ENCODE data around the gene KLHL11.
"Not testable (repeated sequence)": the region's sequence is repeated elsewhere in the genome, so short reads cannot be mapped to it uniquely, and the experiment has no call there.

KLHL11 gene

DNA sequence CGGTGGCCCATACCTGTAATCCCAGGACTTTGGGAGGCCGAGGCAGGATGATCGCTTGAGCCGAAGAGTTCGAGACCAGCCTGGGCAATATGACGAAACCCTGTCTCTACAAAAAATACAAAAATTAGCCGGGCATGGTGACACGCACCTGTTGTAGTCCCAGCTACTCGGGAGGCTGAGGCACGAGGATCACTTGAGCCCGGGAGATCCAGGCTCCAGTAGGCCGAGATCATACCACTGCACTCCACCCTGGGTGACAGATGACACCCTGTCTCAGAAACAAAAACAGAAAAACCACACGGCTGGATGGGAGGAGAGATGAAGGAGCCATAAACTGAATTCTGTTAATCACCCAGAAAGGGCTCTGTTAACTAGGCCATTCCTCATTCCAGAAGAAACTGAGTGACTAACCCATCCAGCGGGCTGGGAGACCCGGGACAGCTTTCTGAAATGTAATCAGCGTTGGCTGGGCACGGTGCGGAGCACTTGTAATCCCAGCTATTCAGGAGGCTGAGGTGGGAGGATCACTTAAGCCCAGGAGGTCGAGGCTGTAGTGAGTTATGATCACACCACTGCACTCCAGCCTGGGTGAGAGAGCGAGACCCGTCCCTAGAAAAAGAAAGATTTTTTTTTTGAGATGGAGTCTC, 28.6 kb downstream of the KLHL11 start:
- no peak overlapping the region for H3K9ac ChIP-seq
- H3K79me2 ChIP-seq: no peaks in the 10 kb centered on the region
- no peak for TF ChIP-seq CTCF (IDR thresholded peaks at IDR 0.05)
- H3K4me3 ChIP-seq (ENCODE audit: low read depth, low read length): peak overlapping the region; percentile 77
- H3K27ac ChIP-seq: no peak overlapping the region
- no peaks in the 10 kb centered on the region for H3K27me3 ChIP-seq (ENCODE audit: control insufficient read depth, insufficient read depth, low read length)
- H3K4me2 ChIP-seq (ENCODE audit: low read length): peak overlapping the region; percentile 97
- H3K9me3 ChIP-seq (ENCODE audit: control insufficient read depth, low read length): no peaks in the 10 kb centered on the region
- H2AFZ ChIP-seq: peak overlapping the region; percentile 89
- no peaks in the 10 kb centered on the region for H3K4me1 ChIP-seq
- no peaks in the 10 kb centered on the region for H3K36me3 ChIP-seq (ENCODE audit: control insufficient read depth, insufficient read depth, low read length)

DNA sequence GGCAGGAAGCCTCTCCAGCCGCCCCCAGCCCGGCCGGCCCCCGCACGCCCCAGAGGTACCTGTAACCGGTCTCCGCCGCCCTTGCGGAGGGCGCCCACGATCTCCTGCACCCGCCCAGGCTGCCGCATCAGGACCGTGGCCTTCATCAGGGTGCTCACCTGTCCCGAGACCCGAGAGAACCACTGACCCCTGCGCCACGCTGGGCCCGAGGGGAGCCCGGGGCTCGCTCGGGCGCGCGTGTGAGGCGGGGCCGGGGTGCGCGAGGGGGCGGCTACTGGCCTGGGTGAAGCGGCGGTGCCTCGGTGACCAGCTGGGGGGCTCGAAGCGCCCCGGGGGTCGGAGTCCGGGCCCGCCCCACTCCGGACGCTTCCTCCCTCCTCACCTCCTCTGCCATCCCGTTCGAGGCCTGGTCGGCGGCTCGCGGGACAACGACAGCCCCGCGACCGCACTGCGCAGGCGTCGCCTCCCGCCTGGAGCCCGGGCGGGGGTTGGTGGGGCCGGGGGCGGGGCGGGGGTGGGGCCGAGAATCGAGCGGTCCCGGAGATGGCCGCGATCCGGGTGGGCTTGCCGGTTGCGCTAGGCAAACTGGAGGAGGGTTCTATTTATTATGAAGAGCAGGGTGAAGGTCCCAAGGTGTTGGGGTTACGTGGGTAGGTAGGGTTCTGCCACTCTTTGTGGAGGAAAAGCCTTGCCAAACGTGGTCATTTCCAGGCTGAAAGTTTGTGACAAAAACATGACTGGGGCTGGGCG, 29.2 kb downstream of the KLHL11 start, which contains the start of gene NT5C3B:
Gene NT5C3B (minus strand): TSS at position 433 of the 750 bp plus-strand sequence. CDS start 39 bp downstream, at position 394.
- no peak for TF ChIP-seq CTCF (IDR thresholded peaks at IDR 0.05)
- Histone ChIP-seq H3K4me3 (ENCODE audit: low read depth, low read length) (peak within 1 kb of the TSS; percentile 77), H3K9ac (peak within 1 kb of the TSS; percentile 78), H3K27me3 (ENCODE audit: control insufficient read depth, insufficient read depth, low read length) (no peaks in the 10 kb centered on the region), H3K9me3 (ENCODE audit: control insufficient read depth, low read length) (no peaks in the 10 kb centered on the region), H2AFZ (peak within 1 kb of the TSS; percentile 96), H3K27ac (peak within 1 kb of the TSS; percentile 43), H3K36me3 (ENCODE audit: control insufficient read depth, insufficient read depth, low read length) (no peaks in the 10 kb centered on the region), H3K79me2 (no peaks in the 10 kb centered on the region), H3K4me2 (ENCODE audit: low read length) (peak within 1 kb of the TSS; percentile 97), H3K4me1 (no peaks in the 10 kb centered on the region)

DNA sequence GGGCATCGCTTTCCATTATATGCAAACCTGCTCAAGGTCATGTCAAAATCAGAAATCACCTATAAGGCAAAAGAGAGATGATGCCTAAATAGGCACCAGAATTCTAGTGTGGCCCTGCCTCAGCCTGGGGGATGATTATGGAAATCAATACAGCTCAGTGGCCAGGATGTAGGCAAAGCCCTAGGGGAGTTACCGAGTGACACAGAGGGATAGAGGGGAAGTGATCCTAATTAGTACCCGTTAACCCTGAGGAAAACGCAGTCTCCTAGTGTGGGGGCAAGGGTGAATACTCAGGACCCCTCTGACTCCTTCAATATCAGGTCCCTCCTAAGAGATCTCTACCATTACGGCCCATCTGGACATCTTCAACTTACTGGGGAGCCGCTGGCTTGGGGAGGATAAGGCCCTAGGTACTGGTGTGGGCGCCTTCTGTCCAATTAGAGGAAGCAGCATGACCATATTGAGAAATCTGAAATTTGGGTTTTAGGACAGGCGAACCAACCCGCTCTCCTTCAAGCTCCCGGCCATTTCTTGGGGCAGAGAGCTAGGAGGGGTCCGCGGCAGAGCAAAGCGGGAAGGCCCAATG, 29.9 kb downstream of the KLHL11 start:
- no peaks in the 10 kb centered on the region for H3K9me3 ChIP-seq (ENCODE audit: control insufficient read depth, low read length)
- H3K4me3 ChIP-seq (ENCODE audit: low read depth, low read length): peak overlapping the region; percentile 77
- no peaks in the 10 kb centered on the region for H3K4me1 ChIP-seq
- peak overlapping the region; percentile 78 for H3K9ac ChIP-seq
- no peaks in the 10 kb centered on the region for H3K27me3 ChIP-seq (ENCODE audit: control insufficient read depth, insufficient read depth, low read length)
- H3K36me3 ChIP-seq (ENCODE audit: control insufficient read depth, insufficient read depth, low read length): no peaks in the 10 kb centered on the region
- H3K4me2 ChIP-seq (ENCODE audit: low read length): peak overlapping the region; percentile 97
- H2AFZ ChIP-seq: peak overlapping the region; percentile 96
- peak overlapping the region; percentile 43 for H3K27ac ChIP-seq
- no peak for TF ChIP-seq CTCF (IDR thresholded peaks at IDR 0.05)
- H3K79me2 ChIP-seq: no peaks in the 10 kb centered on the region

DNA sequence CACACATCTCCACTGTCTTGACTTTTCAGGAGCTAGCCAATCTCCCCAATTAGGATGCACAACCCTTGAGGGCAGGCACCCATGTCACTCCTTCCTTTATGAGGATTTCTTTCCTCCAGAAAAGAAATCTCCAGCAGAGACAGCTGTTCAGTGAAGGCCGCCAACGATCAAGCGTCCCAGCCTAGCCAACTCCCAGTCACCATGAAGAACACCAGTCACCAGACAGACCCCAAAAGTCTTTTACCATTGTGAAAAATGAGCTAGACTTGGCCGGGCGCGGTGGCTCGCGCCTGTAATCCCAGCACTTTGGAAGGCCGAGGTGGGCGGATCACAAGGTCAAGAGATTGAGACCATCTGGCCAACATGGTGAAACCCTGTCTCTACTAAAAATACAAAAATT, 35.3 kb downstream of the KLHL11 start:
- H3K27me3 ChIP-seq (ENCODE audit: control insufficient read depth, insufficient read depth, low read length); H2AFZ ChIP-seq; H3K36me3 ChIP-seq (ENCODE audit: control insufficient read depth, insufficient read depth, low read length); H3K4me2 ChIP-seq (ENCODE audit: low read length); H3K27ac ChIP-seq; H3K4me1 ChIP-seq; H3K9me3 ChIP-seq (ENCODE audit: control insufficient read depth, low read length); H3K79me2 ChIP-seq; H3K9ac ChIP-seq; H3K4me3 ChIP-seq (ENCODE audit: low read depth, low read length): not testable (repeated sequence)

- Histone ChIP-seq H3K27ac (no peak overlapping the region), H3K9me3 (ENCODE audit: control insufficient read depth, low read length) (no peaks in the 10 kb centered on the region), H2AFZ (no peak overlapping the region), H3K36me3 (ENCODE audit: control insufficient read depth, insufficient read depth, low read length) (no peaks in the 10 kb centered on the region), H3K4me2 (ENCODE audit: low read length) (no peak overlapping the region), H3K9ac (no peak overlapping the region), H3K27me3 (ENCODE audit: control insufficient read depth, insufficient read depth, low read length) (no peaks in the 10 kb centered on the region), H3K4me1 (no peaks in the 10 kb centered on the region), H3K79me2 (no peaks in the 10 kb centered on the region), H3K4me3 (ENCODE audit: low read depth, low read length) (no peak overlapping the region)
- no peak for TF ChIP-seq CTCF (IDR thresholded peaks at IDR 0.05)
Observed at GRCh38 chr17:41825175-41825845, 39.9 kb downstream of the KLHL11 start.

Measured in parathyroid adenoma (tissue), 2 donors.